HepG2 (cell line): ENCODE data around the gene DCTN2. TPM values are rescaled to one million over a fixed set of nuclear protein-coding genes. Genes with fewer than 3 reads are reported as not detected.

ENCODE experiments used
- ARNT2 ChIP-seq: sonication (generic); formaldehyde crosslinking; IDR thresholded peaks from 2 replicates; pipeline ENCODE4 v1.8.0; 2022; ENCODE audit warnings: mild to moderate bottlenecking, low read depth, missing genetic modification reagents, moderate library complexity
- BORCS8-MEF2B ChIP-seq: sonication (generic); formaldehyde crosslinking; IDR thresholded peaks from 2 replicates; pipeline ENCODE4 v1.8.0; 2022; ENCODE audit warnings: mild to moderate bottlenecking, missing genetic modification reagents
- CHD2 ChIP-seq: IDR thresholded peaks from 2 replicates; pipeline ENCODE4 v1.6.1; 2011; ENCODE audit warnings: low read depth, low read length, improper control_type of control experiment
- FOXC1 ChIP-seq: sonication (generic); formaldehyde crosslinking; IDR thresholded peaks from 2 replicates; pipeline ENCODE4 v1.8.0; 2022; ENCODE audit warnings: mild to moderate bottlenecking, missing genetic modification reagents, borderline replicate concordance
- FOXO1 ChIP-seq: sonication (generic); formaldehyde crosslinking; IDR thresholded peaks from 2 replicates; pipeline ENCODE4 v1.4.0; 2020; ENCODE audit warnings: missing genetic modification reagents
- GABPB1 ChIP-seq: IDR thresholded peaks from 2 replicates; pipeline ENCODE4 v1.6.1; 2016; ENCODE audit warnings: mild to moderate bottlenecking, missing genetic modification reagents, moderate library complexity, missing compliant biosample characterization
- HOXA9 ChIP-seq: sonication (generic); formaldehyde crosslinking; IDR thresholded peaks from 2 replicates; pipeline ENCODE4 v1.8.1; 2022; ENCODE audit warnings: missing genetic modification reagents, mild to moderate bottlenecking, moderate library complexity, borderline replicate concordance
- KMT2A ChIP-seq: sonication (generic); formaldehyde crosslinking; IDR thresholded peaks from 2 replicates; pipeline ENCODE4 v1.4.0; 2020; ENCODE audit warnings: missing genetic modification reagents
- NAIF1 ChIP-seq: sonication (generic); formaldehyde crosslinking; IDR thresholded peaks from 2 replicates; pipeline ENCODE4 v1.5.0; 2020; ENCODE audit warnings: mild to moderate bottlenecking, missing genetic modification reagents, borderline replicate concordance
- POLR2G ChIP-seq: fragments of 200-400 bp; formaldehyde crosslinking; IDR thresholded peaks from 2 replicates; pipeline ENCODE4 v1.6.1; 2018; ENCODE audit warnings: mild to moderate bottlenecking, low read depth, low read length, moderate library complexity
- SIX1 ChIP-seq: sonication (generic); formaldehyde crosslinking; IDR thresholded peaks from 2 replicates; pipeline ENCODE4 v1.4.0; 2020; ENCODE audit warnings: missing genetic modification reagents, borderline replicate concordance
- SNRNP70 ChIP-seq: fragments of 200-400 bp; formaldehyde crosslinking; IDR thresholded peaks from 2 replicates; pipeline ENCODE4 v1.6.1; 2017; ENCODE audit warnings: mild to moderate bottlenecking, low read depth, low read length, moderate library complexity
- SP4 ChIP-seq: sonication (generic); formaldehyde crosslinking; IDR thresholded peaks from 2 replicates; pipeline ENCODE4 v1.8.1; 2023; ENCODE audit warnings: mild to moderate bottlenecking, missing genetic modification reagents
- ZNF317 ChIP-seq: sonication (generic); formaldehyde crosslinking; IDR thresholded peaks from 2 replicates; pipeline ENCODE4 v1.5.0; 2020; ENCODE audit warnings: mild to moderate bottlenecking, missing genetic modification reagents
- ZNF7 ChIP-seq: IDR thresholded peaks from 2 replicates; pipeline ENCODE4 v1.6.1; 2016; ENCODE audit warnings: missing biosample characterization, missing genetic modification reagents
- ZNF713 ChIP-seq: sonication (generic); formaldehyde crosslinking; IDR thresholded peaks from 2 replicates; pipeline ENCODE4 v1.4.0; 2020; ENCODE audit warnings: mild to moderate bottlenecking, missing genetic modification reagents
- ZNF782 ChIP-seq: sonication (generic); formaldehyde crosslinking; IDR thresholded peaks from 2 replicates; pipeline ENCODE4 v1.4.0; 2020; ENCODE audit warnings: missing genetic modification reagents, mild to moderate bottlenecking, borderline replicate concordance
- polyA plus RNA-seq, 8 experiments: library from polyadenylated mRNA; depleted of rRNA in 3 of 8; stranded (reverse) in 7 of 8; unstranded in 1 of 8; fragments of >200 nt; fragmentation: Illumina TruSeq in 4 of 8; extraction: Trizol in 4 of 8; gene quantifications; 2 replicates each; pipeline versions ENCODE4 v1.2.1 to v1.2.3, GENCODE V29; 2011 to 2016; ENCODE audit warnings: low read depth in 4 of 8, missing spikeins in 1 of 8, mixed read lengths in 1 of 8; ENCODE audit not compliant: insufficient read depth in 1 of 8
- total RNA-seq, 5 experiments: library from RNA; depleted of rRNA; stranded (reverse); fragments of >200 nt; fragmentation: Illumina TruSeq; extraction: Trizol; gene quantifications; 2 replicates each; pipeline ENCODE4 v1.2.3, GENCODE V29; 2016; ENCODE audit warnings: low read depth in 1 of 5
- TF ChIP-seq, protein P1 (sequence below): fragments of 450-650 bp; IDR thresholded peaks from 2 replicates; pipeline ENCODE4 v1.6.1; 2017
- TF ChIP-seq, protein P2 (sequence below): fragments of 450-650 bp; IDR thresholded peaks from 2 replicates; pipeline ENCODE4 v1.6.1; 2017; ENCODE audit warnings: mild to moderate bottlenecking
- TF ChIP-seq, protein P3 (sequence below): sonication (generic); formaldehyde crosslinking; IDR thresholded peaks from 2 replicates; pipeline ENCODE4 v1.4.0; 2020; ENCODE audit warnings: missing genetic modification reagents
- TF ChIP-seq, protein P4 (sequence below): sonication (generic); formaldehyde crosslinking; IDR thresholded peaks from 2 replicates; pipeline ENCODE4 v1.5.0; 2020; ENCODE audit warnings: missing genetic modification reagents

DCTN2 gene
- total and polyA plus RNA-seq, 2 of the 13 experiments (the other 11 are each of a cell fraction or from before 2014, with no cell fraction given): 72.0 to 77.4 TPM

DNA sequence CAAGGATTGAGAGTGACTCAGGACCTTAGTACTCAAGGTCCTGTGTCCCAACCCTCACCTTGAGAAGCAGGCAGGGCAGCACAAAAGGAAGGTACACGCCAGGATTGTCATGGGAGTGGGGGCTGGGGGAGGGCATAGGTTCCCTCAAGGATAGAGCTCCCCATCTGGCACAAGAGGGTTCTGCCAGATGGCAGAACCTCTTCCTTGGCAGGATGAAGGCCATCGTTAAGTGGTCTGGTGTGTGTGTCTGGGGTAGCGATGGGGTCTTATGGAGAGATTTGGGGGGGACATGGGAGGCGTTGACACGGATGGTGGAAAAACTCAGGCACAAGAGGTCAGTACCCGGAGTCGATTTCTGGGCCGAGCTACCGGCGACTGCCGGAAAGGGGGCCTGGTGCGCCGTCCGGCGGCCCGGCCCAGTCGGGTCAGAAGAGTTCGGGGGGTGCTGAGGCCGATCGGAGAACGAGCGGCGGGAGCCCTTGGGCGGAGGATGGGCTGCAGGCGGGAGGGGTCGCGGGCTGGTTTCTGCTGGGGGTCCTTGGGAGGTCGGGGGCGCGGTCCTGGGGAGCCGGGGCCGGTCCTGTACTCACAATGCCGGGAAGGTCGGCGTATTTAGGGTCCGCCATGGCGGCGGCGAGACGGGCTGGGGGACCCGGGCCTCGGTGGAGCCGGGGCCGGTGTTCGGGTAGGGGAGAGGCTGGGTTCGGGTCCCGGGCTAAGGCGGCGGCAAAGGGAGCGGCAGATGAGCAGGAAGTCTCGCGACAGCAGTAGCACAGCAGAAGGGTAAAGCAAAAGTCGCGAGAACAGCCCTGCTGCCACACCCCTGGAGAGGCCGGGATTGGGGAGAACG lies at the start of gene DCTN2 (continued):
- TF ChIP-seq, protein P1, sequence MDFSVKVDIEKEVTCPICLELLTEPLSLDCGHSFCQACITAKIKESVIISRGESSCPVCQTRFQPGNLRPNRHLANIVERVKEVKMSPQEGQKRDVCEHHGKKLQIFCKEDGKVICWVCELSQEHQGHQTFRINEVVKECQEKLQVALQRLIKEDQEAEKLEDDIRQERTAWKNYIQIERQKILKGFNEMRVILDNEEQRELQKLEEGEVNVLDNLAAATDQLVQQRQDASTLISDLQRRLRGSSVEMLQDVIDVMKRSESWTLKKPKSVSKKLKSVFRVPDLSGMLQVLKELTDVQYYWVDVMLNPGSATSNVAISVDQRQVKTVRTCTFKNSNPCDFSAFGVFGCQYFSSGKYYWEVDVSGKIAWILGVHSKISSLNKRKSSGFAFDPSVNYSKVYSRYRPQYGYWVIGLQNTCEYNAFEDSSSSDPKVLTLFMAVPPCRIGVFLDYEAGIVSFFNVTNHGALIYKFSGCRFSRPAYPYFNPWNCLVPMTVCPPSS: no peak
- peak; percentile 44; the same call in 1 of the 2 replicates for TF ChIP-seq SP4 (CRISPR knock-in tag)
- TF ChIP-seq, protein P2, sequence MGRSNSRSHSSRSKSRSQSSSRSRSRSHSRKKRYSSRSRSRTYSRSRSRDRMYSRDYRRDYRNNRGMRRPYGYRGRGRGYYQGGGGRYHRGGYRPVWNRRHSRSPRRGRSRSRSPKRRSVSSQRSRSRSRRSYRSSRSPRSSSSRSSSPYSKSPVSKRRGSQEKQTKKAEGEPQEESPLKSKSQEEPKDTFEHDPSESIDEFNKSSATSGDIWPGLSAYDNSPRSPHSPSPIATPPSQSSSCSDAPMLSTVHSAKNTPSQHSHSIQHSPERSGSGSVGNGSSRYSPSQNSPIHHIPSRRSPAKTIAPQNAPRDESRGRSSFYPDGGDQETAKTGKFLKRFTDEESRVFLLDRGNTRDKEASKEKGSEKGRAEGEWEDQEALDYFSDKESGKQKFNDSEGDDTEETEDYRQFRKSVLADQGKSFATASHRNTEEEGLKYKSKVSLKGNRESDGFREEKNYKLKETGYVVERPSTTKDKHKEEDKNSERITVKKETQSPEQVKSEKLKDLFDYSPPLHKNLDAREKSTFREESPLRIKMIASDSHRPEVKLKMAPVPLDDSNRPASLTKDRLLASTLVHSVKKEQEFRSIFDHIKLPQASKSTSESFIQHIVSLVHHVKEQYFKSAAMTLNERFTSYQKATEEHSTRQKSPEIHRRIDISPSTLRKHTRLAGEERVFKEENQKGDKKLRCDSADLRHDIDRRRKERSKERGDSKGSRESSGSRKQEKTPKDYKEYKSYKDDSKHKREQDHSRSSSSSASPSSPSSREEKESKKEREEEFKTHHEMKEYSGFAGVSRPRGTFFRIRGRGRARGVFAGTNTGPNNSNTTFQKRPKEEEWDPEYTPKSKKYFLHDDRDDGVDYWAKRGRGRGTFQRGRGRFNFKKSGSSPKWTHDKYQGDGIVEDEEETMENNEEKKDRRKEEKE: no peak
- peak; percentile 75 for TF ChIP-seq GABPB1
- TF ChIP-seq NAIF1 (CRISPR knock-in tag): no peak
- TF ChIP-seq, protein P3, sequence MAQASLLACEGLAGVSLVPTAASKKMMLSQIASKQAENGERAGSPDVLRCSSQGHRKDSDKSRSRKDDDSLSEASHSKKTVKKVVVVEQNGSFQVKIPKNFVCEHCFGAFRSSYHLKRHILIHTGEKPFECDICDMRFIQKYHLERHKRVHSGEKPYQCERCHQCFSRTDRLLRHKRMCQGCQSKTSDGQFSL (CRISPR knock-in tag): no peak
- no peak for TF ChIP-seq BORCS8-MEF2B (CRISPR knock-in tag)
- no peak for TF ChIP-seq HOXA9 (CRISPR knock-in tag)
- TF ChIP-seq ZNF317 (CRISPR knock-in tag): no peak
- TF ChIP-seq SIX1: no peak
- 0 out of 2 replicates have a peak, but pooled peaks have one; percentile 42 for TF ChIP-seq ZNF782
- peak; percentile 64 for TF ChIP-seq POLR2G
- TF ChIP-seq ZNF713: no peak
- TF ChIP-seq FOXC1 (CRISPR knock-in tag): no peak
- TF ChIP-seq KMT2A (CRISPR knock-in tag): peak; percentile 50; the same call in 1 of the 2 replicates
- TF ChIP-seq, protein P4, sequence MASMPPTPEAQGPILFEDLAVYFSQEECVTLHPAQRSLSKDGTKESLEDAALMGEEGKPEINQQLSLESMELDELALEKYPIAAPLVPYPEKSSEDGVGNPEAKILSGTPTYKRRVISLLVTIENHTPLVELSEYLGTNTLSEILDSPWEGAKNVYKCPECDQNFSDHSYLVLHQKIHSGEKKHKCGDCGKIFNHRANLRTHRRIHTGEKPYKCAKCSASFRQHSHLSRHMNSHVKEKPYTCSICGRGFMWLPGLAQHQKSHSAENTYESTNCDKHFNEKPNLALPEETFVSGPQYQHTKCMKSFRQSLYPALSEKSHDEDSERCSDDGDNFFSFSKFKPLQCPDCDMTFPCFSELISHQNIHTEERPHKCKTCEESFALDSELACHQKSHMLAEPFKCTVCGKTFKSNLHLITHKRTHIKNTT: no peak
- peak; percentile 86; the same call in 1 of the 2 replicates for TF ChIP-seq ARNT2 (CRISPR knock-in tag)
- TF ChIP-seq CHD2: peak; percentile 98
- TF ChIP-seq ZNF7: no peak
- no peak for TF ChIP-seq SNRNP70
- TF ChIP-seq FOXO1 (CRISPR knock-in tag): no peak
